Mammary epithelial cell (primary cell): ENCODE results near the gene NFRKB.

Experiments used
- CTCF ChIP-seq, 2 donors: IDR thresholded peaks in 1 of 2; conservative IDR thresholded peaks in 1 of 2; 2 replicates each; pipeline ENCODE4 v1.5.1; 2011 to 2012; ENCODE audit warnings: inconsistent platforms in 2 of 2, low read length in 2 of 2, mild to moderate bottlenecking in 2 of 2, control low read depth in 1 of 2, low read depth in 1 of 2; ENCODE audit not compliant: insufficient read depth in 1 of 2; ENCODE audit errors: extremely low read depth in 1 of 2
- EZH2 ChIP-seq: IDR thresholded peaks from 2 replicates; pipeline ENCODE4 v1.6.1; 2012; ENCODE audit warnings: low read length, inconsistent platforms, borderline replicate concordance

GRCh38 chr11:129929721-129930120, 34.3 kb upstream of the NFRKB start:
- TF ChIP-seq CTCF (conservative IDR thresholded peaks at IDR 0.05 in 1 of 2, IDR thresholded peaks at IDR 0.05 in 1 of 2; ENCODE audit: extremely low read depth in 1 of 2, insufficient read depth in 1 of 2, low read depth in 1 of 2, low read length in 2 of 2), result no peak
- no peak for TF ChIP-seq EZH2
